GM18517 (cell line): ENCODE data around the gene SENP1.

Experiments
- ATAC-seq: cut with Tn5 transposase; IDR thresholded peaks from one replicate; pipeline ENCODE4 v1.9.1; 2021; ENCODE audit warnings: mild to moderate bottlenecking, moderate library complexity; ENCODE audit not compliant: unreplicated experiment

SENP1 gene

DNA sequence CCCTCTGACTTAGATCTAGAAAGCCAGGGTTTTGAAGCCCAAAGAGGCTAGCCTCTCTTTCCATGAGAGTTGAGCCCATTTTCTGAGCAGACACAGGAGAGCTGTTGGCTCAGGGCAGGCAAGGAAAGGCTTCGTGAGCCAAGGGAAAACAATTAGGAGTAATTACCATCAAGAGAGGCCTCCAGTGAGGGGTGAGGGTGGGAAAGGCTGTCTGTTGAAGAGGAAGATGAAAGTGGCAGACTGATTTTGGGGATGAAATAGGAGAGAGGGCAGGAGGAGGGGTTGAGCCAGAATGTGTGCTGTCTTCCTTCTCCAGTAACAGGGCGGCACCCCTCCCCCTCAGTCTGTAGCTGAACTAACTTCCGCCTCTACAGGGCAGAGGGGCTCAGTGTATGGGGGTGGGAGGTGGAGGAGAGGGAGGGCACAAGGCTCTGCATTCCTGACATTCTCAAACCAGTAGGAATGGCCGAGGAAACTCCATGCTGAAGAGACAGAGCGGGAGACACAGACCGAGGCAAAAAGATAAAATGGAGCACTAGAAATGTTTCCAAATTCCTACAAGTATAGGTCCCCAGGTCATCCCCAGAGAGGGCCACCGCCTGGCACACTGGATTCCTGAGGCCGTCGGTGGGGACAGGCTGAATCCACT is 68.5 kb downstream of the SENP1 start:
- no peak for ATAC-seq

DNA sequence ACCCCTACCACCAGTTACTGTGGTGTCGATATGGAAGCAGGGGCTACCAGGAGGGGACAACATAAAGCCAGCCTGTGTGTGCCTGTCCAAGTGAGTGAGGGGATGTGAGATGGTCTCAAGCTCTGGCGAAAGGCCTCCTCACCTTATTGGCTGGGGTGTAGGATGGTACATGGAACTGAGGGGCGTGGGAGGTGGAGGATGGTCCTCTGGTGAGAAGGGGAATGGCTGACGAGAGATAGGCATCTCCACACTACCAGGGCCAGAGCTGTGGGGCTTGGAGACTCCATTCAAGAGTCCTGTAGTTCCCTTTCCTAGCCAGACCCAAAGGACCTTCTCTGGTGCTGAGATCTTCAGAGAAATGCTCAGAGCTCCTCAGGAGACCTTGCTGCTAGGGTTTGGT is 69.1 kb downstream of the SENP1 start:
- ATAC-seq, result no peak

DNA sequence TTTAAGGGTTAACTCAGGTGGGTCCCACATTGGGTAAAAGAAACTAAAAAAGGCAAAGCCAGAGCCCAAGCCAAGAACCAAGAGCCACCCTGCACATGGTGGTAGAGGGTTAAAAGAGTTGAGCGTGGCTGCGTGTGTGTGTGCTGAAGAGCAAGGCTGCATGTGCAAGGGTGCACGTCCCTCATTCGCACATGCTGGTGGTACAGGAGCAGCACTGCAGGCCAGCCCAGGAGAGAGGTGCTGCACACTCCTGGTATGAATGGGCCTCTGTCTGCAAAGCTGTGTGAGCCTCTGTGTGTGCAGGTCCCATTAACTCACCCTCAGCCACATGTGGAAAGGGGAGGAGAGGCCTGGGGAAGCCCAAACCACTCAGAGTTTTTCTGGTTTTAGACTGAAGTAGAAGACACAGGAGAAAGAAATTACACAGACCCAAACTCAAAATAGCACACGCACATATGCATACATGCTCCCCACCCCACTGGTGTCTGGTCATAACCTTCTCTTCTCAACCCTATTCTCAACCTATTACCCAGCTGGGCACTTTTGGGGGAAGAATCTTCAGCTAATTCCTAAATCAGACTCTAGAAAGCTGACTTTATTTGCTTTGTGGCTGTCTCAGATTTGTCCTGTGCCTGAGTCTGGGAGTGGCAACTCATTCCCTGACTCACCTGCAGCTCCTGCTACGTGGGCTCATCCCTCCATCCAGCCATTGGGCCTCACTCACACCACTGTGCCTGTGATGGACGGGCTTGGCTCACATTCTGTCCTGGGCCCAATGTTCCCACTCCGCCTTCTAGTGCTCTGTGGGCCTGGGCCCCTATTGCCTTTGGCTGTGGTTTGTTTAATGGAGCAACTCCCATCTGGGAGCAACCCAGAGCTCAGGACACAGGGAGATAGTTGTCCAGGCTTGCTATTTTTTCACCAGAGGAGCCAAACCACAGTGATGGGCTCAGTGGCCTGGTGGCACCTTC is 70.8 kb downstream of the SENP1 start:
- no peak for ATAC-seq

DNA sequence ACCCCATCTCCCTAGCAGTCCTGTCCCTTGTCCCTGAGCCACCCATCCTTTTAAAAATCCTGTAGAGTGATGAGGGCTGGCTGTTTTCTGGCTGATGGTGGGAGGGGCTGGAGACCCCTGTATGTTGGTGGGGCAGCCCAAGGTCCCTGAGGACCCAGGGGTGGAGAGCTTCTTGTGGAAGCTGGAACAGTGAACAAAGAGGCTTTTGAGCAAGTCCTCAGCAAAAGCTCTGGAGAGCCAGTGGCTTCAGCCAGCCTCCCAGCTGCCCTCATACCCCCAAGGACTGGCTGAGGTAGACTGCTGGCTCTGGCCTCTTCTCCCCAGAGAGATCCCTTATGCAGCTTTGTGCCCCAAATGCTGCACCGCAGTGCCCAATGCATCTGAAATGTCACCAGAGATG is 72.4 kb downstream of the SENP1 start:
- ATAC-seq, result no peak

DNA sequence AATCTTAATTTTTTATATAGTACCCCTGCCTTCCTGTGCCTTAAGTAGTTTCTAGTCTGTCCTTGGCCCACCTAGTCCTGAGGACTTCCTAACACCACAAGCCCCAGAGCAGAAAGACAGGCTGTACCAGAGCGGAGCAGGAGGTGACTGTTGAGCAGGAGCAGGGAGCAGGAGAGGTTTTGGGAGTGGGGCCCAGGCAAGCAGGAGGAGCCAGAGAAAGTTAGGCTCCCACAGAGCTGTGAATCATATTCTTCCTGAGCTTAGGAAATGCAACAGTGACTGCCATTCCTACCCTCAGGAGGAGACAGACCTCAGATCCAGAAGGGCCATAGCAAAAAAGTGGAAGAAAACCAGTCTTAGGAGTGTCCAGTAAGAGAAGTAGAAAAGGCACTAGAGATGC is 73.3 kb downstream of the SENP1 start:
- no peak for ATAC-seq

DNA sequence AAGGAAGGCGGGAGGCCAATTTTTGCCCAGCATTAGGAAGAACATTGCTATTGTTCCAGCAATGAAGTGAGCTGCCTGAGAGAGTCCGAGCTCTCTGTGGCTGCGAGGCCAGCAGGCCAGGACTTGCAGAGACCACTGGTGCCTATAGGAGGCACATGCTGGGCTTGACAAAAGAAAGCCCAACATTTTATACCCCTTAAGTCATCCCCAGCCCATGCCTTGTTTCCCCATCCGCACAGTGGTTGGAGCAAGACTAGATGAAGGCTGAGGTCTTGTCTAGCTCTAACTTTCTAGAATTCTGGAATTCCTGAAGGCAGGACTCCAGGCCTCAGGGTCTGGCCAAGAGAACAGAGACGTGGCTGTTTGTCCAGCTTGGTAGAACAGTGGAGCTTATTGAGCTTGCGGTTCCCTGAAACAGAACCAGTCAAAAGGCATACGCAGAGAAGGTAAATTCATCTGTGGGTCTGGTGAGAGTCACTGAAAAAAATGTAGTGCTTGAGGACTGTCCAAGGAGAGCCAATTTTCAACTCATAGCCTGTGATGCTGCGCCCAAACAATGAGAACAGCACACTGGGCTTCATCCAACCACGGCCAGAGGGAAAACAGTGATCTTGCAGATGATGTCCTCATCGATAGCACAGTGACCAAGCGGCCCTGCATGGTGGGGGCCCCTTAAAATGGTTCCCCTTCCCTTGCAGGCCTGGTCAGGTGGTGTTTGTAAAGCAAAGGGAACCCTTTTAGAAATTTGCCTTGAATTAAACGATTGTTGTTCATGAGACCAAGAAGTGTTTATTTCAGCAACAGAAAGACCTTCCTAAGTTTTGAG is 74.5 kb downstream of the SENP1 start:
- no peak for ATAC-seq

DNA sequence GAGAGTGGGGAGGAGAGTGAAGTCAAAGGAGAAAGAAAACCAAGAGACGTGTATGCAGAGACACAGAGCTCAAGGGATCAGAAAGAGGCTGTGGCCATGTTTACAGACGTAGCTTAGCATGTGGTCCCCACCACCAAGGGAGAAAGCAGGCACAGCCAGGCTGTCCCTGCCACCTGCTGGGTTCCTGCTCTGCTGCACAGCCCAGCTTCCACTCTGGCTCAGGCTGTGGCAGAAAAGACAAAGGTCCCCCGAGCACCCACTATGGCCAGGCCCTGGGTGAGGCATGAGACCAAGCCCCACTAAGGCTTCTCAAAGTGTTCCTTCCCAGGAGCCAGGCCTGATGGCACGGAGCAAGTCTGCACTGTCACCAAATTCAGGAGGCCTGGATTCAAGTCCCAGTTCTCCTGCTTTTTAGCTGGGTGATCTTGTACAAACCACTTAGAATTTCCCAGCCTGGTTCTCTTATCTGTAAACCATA is 75.7 kb downstream of the SENP1 start:
- ATAC-seq, result no peak

DNA sequence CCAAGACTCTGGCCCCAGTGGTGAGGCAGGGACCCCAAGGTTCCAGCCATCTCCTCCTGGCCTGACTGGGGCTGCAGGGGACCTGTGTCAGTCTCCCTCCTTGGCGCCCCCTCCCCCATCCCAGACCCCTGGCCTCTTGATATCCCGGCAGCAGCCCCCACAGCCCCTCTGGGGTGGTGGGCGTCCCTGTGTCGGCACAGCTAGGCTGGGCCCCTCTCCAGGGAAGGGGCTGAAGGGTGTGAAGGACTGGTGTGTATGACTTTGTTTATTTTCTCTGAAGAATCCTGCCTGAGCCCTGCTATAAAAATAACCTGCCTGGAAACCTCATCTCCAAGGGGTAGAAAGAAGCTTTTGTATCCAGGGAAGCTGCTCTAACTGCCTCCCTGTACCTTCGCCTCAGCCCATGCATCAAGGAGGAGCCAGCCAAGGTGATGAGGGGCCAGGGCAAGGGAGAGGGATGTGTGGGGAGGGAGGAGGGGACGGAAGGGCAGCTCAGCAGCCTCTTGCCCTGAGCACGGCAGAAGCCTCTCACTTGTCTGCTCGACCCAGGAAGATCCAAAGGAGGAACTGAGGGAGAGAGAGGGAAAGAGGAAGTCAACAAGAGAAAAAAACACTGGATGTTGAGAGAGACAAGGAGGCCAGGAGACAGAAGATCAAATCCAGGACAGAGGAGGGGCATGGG is 76.2 kb downstream of the SENP1 start:
- no peak for ATAC-seq

DNA sequence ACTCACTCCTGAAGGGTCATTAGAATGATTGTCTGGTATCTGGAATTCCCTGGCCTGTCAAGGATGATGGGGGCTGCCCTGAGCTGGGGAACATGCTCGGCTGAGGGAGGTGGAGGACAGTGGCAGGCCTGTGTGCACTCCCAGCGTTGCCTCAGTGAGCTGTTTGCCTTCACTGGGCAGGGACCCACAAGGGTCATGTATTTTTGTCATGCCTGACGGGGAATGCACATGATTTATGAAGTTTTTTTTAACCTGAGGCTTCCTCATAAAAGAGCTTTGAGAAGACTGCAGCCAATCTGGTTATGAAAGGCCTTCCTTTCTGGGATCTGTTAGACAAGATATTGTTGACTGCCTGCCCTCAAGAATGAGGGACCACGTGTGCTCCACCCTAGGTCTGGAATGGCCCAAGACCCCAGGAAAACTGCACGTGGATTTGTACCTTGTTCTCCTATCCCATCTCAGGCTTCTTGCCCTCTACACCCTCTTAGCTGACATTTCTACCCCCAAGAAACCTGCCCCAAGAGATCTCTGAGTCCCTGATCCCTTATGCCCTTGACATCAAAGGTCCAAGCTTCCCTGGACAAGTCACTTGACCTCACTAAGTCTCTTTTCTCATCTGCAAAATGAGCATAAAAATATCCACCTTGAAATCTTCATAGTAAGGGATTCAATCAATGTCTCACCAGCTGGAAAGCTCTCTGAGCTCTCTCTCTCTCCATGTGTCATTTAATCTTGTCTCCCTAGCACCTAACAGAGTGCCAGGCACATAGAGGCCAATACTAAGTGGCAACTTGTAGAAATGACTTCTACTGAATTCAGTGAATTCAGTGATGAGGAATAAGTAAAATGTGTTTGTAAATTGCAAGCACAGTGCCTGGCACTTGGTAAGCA is 77.1 kb downstream of the SENP1 start:
- ATAC-seq, result no peak

DNA sequence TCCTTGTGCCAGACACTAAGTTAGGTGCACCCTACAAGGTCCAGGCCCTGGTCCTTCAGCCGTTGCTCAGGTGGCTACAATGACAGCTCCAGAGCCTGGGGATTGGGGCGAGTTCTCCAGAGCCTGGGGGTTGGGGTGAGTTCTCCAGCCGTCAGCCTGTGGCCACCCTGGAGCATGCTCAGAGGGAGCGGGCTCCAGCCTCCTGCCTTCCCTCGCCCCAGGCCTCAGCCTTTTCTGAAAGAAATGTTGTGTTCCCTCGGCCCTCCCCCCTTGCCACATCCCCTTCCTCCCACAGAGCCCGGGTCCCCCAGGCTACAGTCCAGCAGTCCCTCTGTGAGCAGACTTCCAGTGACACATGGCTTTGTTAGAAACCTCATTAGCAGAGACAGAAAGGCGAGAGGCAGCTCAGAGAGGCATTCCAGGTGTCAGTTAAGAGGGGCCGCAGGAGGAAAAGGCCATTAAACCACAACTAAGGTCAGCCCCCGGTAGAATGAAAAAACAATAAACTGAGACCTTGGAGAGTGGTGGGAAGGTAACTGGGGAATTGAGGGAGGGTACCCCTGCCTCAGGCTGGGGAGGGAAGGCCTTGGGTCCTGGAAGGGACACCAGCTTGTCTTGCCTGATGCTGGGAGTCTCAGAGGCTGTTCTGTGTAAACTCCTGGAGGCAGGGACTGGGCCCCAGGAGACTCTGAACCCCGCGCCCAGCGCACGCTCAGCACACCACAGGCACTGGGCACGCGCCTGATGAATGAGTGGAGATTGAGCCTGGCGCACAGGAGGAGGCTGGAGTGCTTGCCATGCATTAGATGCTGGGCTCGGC is 78.5 kb downstream of the SENP1 start:
- ATAC-seq, result no peak

DNA sequence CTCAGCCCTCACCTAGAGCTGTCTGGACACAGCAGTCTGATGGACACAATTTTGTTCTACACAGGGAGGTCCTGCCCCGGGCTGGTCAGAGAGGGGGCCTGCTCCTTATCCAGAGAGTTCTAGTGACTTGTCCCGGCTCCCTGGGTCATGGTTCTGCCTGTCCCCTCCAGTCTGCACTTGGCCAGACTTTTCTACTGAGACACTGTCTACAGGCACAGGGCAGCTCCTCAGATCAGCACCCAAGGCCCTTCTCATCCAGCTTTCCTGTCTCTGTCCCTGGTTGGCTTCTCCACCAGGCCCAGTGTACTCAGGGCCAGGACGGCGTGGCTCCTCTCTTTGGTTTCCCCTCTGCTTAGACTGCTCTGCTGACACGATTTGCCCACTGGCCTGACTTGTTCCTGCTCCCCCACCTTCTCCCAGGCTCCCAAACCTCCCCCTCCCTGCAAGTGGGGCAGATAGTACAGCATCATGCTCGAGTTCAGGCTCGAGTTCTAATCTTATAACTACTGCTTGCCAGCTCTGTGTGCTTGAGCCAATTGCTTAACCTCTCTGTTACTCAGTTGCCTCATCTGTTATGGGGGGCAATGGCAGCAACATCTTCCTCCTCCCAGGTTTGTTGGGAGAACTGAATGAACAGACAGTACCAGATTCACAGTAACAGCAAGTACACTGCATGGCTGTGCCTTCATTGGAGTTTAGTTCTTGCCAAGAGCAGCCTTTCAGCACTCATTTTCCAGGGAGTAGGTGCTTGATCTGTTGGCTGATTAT is 79.6 kb downstream of the SENP1 start:
- ATAC-seq, result no peak

DNA sequence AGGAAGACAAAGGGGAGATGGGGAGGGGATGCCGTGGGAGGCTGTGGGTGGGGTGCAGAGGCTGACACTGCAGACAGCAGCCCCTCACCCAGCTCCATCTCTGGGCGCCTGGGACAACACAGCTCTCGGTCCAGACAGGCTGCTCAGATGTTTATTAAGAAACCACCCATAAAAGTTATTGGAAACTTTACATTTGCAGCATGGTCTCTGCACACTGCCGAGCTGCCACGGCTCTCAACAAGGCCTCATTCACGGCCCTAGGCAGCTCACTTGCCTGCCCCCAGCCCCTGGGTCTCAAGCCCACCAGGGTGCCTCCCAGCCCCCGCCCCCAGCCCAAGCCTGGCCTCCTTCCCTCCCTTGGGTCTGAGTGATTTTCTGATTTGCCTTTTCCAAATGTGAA is 80.6 kb downstream of the SENP1 start:
- ATAC-seq, result no peak

DNA sequence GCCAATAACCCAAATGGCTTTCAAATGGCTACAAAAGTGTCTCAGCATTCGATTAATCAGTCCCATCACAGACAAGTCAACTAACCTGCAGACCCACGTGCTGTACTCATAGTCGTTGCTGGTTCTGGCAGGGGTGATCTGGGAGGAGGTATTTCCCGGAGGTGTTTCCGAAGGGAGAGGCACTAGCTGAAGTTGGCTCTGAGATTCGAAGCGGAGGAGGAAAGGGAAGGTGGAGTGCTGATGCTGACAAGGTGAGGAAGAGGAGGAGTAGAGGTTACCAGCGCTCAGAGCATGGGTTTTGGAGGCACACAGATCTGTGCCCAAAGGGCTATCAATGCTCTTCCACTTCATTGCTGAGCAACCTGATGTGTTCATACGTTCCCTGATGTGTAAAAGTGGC is 81.1 kb downstream of the SENP1 start:
- ATAC-seq, result no peak

DNA sequence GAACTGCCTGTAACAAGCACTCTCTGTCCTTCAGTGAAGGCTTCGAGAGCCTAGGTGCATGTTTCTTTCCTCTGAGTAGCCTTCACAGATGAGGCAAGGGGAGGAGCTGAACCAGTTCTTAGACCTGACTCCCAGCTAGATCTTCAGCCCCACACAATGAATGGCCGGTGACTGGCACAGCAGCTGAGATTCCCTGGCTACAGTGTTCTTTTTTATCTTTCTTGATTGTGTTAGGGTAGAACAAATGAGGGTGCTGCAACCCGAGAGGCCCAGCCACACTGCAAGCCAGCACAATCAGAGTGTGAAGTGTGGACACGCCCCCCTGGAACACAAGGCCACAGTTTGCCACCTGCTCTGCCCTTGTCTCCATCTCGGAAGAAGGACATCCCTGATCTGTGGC is 82.5 kb downstream of the SENP1 start:
- ATAC-seq, result no peak

DNA sequence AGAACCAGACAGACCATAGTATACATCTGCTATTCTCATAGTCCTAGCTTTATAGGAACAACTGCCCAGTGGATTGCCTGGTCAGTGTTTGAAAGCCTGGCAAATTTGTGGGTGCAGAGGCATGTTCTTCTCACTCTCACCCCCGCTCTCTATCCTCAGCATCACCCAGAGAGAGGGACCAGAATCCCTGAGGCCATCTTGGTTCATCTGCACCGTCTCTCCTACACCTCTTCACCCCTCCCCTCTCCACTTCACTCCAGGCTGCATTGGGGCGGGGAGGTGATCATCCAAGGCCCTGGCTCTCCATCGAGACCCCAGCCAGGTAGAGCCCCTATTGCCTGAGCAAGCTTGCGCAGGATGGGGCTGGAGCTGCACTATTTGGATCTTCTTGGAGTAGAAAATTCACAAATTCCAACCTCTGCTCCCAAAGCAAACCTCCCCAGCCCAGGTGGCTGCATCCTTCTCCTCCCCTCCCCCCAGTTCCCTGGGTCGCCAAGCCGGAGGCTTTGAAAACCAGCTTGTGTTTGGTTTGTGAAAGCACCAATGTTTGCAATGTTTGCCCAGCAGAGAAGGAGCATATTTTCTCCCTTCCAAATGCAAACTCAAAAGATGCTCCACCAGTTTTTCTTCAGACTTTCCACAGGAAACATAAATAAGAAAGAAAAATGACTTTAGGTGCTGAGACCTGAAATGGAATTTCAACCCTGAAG is 83.0 kb downstream of the SENP1 start:
- ATAC-seq, result no peak

DNA sequence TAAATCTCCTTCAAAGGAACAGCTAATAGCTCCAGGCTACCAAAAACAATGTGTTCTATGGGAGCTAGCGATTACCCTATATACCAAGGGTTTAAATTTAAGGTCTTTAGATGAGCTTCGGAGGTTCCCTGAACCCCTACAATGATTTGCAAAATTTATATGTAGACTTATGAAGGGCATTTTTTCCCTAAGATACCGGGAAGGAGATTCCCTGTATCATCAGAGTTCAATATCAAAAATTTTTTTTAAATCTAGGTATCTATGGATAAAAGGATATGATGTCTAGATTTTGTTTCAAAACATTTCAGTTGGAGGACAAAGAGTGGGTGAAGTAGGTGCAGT is 83.7 kb downstream of the SENP1 start:
- no peak for ATAC-seq

DNA sequence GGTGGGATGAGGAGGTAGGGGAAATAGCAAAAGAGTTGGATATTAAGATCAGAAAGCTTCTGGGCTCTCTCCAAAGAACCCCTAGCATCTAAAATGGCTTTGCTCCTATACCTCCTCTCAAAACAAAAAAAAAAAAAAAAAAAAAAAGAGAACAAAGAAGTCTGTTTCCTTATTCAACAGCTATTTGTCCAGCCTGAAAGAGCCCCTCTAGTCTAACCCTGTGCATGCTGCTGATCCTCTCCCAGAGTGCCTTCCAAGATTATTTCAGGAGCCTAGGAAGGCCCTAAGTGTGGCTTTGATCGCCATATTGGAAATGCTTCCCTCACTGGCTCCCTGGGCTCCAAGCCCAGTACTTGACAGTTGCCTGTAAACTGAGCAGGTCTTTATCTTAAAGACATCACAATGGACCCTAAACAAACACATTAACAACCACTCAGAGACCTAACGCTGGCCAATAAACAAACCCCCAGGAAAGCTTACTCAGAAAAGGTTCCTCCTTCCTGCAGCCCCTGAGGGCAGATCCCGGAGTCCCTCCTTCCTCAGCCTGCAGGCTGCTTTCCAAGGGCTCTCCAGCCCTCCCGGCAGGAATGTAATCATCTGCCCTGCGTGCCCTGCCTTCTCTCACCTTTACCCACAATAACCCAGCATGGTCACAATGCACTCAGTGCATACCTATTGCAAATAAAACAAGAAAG is 84.2 kb downstream of the SENP1 start:
- ATAC-seq, result no peak
